ENCODE data around the gene MCF2L2.

GRCh38 chr3:183317886-183318865 lies 110.2 kb downstream of the MCF2L2 start:
- TF ChIP-seq POLR2A (IDR thresholded peaks at IDR 0.05), result no peak
- TF ChIP-seq CTCF (IDR thresholded peaks at IDR 0.05), result no peak
